Measurements from ENCODE around the gene IGFBPL1.

GRCh38 chr9:38413283-38413682 is 11.0 kb downstream of the IGFBPL1 start:
- TF ChIP-seq CTCF (IDR thresholded peaks at IDR 0.05; ENCODE audit: low read length) = no peak
- TF ChIP-seq EZH2 (optimal IDR thresholded peaks at IDR 0.05; ENCODE audit: low read depth, low read length) = no peak

Measured in MM.1S (cell line).